Testis (tissue), 2 donors: ENCODE measurements around the gene JAK2.

Experiments
- CTCF ChIP-seq, 3 experiments: fragments of 450-650 bp in 2 of 3; fragments of 200-600 bp in 1 of 3; sonication (generic) in 1 of 3; IDR thresholded peaks; one replicate each; pipeline ENCODE4 v1.5.1; 2016 to 2019; ENCODE audit warnings: antibody characterized with exemption in 3 of 3, mild to moderate bottlenecking in 2 of 3, moderate library complexity in 1 of 3
- POLR2A ChIP-seq: fragments of 450-650 bp; IDR thresholded peaks from one replicate; pipeline ENCODE4 v1.6.1; 2017; ENCODE audit warnings: antibody characterized with exemption, mild to moderate bottlenecking, moderate library complexity

- TF ChIP-seq CTCF (IDR thresholded peaks at IDR 0.05) (no peak), POLR2A (no peak)
Observed at GRCh38 chr9:4983601-4984165, 1.4 kb upstream of the JAK2 start.
